Right ventricle myocardium superior (tissue), 1 donor: Measurements from ENCODE around the gene RGS14. TPM values are rescaled to one million over a fixed set of nuclear protein-coding genes. Genes with fewer than 3 reads are reported as not detected.
A peak's percentile ranks its signal among the peaks of the same experiment; 100 is the strongest.

Experiments
- ATAC-seq: fragments of 200-7000 bp; cut with Tn5 transposase; one replicate; pipeline ENCODE4 v1.9.1; 2020; ENCODE audit warnings: mild to moderate bottlenecking; ENCODE audit not compliant: poor library complexity
- DNase-seq: peaks from one replicate; pipeline ENCODE4 v3.0.0-alpha.2; 2020
- intact Hi-C: fragments of 100-400 bp; cut with DNase I; formaldehyde crosslinking; loops from one replicate; pipeline ENCODE4 v1.11.2; 2022
- total RNA-seq: library from RNA; stranded (reverse); fragmentation: NEBNext Ultra II Directional; extraction: Animal tissue kit (Norgen Biotek cat#: 25700); gene quantifications from one replicate; pipeline ENCODE4 v1.2.1, GENCODE V29; 2021
- donor health status: DM: no; HTN: yes; CAD: no; lungs with severe emphysema.

RGS14 gene
- total RNA-seq, 1 donor from 2014 or later: 2.4 TPM

DNA sequence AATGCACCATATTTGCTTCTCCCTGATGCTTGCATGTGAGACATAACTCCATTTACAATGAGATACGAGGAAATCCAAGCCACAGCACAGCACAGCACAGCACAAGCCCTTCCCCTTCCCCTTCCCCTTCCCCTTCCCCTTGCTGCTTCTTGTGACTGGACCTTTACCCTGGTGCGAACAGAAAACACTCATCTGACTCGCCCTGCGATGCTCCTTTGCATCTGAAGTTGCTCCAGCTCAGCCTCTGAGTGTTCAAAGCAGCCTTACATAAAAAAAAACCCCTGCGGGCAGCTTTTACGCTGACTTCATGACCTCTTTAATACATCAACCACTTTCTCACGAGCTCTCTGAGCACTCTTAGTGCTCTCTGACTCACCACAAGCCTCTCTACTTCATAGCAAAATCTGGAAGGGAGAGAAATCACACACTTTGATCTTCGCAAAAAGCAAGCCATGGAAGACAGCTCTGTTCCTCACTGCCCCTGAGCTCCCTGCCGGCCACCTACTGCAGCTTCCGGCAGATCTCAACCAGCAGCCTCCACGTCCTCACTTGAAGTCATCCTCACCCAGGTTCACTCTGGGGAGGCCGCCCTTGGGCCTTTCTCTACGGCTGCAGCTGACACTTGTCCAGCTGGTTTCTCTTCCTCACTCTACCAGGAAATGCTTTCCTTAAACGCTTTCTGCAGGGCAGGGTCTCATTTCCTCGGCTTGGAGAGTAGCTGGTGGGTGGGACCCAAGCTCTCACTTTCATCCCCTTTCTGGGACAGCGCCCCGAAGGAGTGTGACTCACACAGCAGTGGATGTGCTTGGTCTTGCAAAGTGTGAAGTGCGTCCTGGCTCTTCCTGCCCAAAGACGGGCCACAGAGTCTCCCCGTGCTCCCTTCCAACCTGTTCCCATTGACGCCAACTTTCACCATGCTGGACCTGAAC is 31.8 kb downstream of the RGS14 start:
- ATAC-seq (peak; percentile 36), DNase-seq (no peak)
- intact Hi-C loops: loop anchor here (2.0 kb wide), 1 partner anchor 111 kb away; no protein-coding TSS in a partner anchor

DNA sequence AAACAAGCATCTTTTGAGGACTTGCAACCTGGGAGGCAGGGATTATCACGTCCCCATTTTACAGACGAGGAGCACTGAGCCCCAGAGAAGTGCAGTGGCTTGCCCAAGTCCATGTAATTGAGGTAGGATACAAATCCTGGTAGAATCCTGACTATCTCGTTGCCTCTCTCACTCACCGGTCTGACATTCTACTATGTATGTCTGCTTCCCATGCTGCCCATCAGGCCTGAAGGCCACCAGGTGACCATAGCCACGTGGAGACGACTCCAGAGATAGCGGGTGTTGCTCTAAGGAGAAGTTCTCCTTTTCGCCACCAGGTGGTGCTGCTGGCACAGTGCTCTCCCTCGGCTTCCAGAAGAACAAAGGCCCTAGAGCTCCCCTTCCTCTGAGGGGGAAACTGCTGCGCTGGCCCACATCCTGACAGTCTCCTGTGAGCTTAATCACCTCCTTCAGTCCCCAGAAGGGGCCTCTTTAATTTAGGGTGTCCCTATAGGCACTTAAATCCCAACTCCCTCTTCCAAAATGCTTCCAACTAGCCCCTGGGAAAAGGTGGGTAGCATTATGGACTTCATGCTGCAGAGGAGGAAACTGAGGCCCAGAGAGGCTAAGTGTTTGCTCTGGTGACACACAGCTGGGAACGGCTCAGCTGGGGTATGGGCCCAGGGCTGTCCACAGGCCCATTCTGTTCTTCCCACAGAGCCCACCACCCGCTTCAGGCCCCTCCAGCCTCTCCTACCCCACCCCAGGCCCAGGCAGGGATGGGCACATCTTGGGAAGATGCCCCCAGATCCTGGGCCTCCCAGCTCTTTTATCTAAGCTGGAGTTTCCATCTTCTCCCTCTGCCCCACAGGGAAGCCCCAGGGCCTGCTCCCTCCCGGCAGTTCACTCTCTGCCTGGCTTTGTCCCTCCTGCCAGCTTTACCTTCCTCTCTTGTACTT is 32.9 kb downstream of the RGS14 start:
- ATAC-seq (peak; percentile 92), DNase-seq (peak; percentile 82)
- intact Hi-C loops: loop anchor here (2.0 kb wide), 1 partner anchor 110 kb away; no protein-coding TSS in a partner anchor

DNA sequence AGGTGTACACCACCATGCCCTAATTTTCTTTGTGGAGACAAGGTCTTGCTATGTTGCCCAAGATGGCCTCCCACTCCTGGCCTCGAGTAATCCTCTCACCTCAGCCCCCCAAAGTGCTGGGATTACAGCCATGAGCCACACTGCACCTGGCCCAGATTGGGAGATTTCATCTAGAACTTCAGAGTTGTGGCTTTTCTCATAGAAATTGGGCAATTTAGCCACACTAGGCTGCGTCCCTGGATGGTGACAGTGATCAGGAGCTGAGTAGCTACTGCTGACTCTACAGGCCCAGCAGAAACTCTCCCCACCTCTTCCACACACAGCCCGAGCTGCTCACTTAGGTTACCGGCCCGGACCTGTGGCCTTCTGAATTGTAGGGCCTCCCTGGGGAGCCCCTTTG is 35.0 kb downstream of the RGS14 start:
- ATAC-seq (no peak), DNase-seq (no peak)
- intact Hi-C loops: no loop called here

DNA sequence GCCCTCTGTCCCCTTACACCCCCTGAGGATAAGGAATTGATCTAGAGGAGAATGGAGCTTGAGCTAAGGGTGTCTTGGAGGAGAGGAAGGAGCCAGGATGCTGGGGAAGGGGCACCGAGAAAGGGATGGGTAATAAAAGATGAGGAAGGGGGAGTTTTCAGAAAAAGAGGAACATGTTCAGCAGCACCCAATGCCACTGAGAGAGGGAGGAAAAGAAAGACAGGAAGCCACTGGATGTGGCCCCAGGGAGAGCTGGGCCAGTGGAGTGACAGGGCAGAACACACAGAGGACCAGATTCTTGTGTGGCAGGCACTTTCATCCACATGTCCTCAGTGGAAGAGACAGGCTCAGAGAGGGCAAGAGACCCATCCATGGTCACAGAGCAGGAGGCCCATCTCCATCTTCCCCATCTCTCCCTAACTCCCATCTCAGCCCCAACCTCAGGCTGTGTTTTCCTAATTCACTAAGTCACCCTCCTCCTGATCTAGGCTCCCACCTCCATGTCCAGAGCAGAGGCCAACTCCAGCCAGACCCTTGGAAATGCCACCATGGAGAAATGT is 35.6 kb downstream of the RGS14 start:
- ATAC-seq (no peak), DNase-seq (no peak)
- intact Hi-C loops: no loop called here

DNA sequence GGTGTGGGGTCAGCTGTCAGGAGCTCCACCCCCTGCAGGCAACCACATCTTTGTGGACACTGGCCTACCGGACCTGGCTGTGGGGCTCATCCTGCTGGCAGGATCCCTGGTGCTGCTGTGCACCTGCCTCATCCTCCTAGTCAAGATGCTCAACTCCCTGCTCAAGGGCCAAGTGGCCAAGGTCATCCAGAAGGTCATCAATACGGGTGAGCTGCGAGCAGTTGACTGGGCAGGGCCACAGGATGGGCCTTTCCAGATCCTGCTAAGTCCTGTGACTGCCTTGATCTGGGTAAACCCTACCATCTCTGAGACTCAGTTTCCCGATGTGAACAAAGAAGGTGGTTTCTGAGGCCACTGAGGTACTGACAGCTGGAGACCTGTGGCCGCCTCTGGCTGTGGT is 36.3 kb downstream of the RGS14 start:
- ATAC-seq (no peak), DNase-seq (no peak)
- intact Hi-C loops: no loop called here

DNA sequence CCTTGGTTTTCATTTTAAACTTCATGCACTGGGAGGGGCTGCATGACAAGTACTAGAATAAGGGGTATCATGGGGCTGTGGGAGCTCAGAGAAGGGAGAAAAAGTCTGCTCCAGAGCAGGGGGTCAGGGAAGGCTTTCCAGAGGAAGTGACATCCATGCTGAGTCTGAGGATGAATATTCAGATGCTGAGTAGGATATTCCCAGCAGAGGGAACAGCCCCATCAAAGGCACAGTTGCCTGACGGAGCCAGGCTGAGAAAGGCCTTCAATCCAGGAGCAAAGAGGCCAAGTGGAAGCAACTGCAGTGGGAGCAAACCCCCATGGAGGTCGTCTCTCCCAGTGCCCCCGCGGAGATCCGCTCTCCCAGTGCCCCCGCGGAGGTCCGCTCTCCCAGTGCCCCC is 38.4 kb downstream of the RGS14 start:
- intact Hi-C loops: no loop called here
- DNase-seq (no peak), ATAC-seq (no peak)

DNA sequence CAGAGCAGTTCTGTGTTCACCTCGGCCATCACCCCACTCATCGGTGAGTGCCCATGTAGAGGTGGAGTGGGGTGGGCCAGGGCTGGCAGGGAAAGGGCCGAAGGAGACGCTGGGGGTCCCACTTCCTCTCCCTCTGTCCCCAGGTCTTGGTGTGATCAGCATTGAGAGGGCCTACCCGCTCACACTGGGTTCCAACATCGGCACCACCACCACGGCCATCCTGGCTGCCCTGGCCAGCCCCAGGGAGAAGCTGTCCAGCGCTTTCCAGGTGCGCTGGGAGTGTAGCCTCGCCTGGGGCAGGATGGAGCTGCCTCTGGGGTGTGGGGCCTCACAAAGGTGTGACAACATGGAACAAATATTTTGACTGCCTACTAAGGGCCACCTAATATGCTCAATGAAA is 39.1 kb downstream of the RGS14 start:
- DNase-seq (no peak), ATAC-seq (no peak)
- intact Hi-C loops: no loop called here

DNA sequence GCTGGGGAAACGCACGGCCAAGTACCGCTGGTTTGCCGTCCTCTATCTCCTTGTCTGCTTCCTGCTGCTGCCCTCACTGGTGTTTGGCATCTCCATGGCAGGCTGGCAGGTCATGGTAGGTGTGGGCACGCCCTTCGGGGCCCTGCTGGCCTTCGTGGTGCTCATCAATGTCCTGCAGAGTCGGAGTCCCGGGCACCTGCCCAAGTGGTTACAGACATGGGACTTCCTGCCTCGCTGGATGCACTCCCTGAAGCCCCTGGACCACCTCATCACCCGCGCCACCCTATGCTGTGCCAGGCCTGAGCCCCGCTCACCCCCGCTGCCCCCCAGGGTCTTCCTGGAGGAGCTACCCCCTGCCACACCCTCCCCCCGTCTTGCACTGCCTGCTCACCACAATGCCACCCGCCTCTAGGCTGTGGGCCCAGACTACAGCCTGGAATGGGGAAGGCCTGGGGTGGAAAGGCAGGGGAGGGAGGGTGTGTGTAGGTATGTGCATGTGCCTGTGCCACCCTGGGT is 40.2 kb downstream of the RGS14 start:
- DNase-seq: no peak
- intact Hi-C loops: no loop called here
- ATAC-seq: no peak

DNA sequence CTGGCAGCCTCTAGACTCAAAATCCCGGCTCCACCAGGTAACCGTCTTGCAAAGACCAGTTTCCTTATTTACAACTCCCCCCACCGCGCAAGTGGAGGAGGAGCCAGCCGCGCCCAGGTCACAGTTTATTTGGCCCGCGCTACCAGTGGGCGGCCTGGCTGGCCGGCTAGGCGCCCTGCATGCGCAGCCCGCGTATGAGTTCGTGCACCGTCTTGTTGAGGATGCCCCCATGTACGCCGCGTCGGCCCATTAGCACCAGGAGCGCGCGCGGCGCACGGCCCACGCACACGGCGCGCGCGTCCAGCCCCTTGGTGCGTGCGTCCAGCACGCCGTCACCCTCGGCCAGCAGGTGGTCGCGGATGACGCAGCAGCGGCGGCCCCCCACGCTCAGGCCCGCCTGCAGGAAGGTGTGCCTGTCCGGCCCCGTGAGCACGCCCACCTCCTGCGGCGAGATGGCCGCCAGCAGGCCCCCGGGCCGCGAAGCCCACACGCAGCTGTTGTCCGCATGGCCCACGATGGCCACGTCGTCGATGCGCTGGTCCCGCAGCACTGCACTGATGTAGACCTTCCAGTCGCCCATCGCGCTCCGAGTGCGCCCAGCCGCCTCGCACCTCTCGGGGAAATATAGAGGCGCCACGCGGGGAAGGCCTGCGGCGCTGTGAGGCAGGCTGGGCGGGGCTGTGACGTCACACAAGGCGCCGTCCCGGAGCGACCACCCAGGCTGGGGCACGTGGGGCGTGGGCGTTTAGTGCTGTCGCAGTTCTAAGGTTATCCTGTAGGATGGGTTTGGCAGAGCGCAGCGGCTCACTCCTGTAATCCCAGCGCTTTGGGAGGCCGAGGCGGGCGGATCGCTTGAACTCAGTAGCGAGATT is 42.5 kb downstream of the RGS14 start, which contains the start of gene PFN3:
TSS of gene PFN3 (minus strand) at position 665 of the 872 bp plus-strand sequence. CDS start at position 580, 85 bp downstream.
- ATAC-seq (no peak), DNase-seq (no peak)
- intact Hi-C loops: no loop called here

DNA sequence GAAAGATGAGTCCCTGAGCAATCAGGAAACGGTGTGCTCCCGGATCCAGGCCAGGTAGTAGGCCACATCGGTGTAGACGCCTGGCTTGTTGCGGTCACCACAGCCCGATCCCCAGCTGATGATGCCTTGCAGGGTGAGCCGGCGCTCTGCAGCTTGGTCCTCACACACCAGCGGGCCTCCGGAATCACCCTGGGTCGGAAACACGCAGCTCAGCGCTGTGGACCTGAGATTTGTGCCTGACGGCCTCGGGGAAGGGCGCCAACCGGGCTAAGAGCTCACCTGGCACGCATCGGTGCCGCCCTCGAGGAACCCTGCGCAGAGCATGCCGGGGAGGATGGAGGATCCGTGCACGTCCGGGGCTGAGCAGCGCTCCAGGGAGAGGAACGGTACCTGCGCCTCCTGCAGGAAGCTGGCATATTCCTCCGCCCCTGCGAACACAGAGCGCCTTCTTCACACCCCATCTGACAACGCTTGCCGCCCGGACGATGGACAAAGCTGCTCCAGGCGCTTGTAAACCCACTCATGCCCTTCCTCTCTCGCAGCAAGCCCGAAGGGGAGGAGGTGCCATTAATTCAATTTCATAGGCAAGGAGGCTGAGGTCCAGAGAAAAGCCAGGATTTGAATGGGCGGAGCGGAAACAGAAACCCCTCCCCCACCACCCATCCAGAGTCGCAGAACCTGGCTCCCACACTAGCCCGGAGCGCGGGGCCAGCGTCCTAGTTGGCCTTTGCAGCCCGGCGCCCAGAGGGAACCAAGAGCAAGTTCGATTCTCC is 44.7 kb downstream of the RGS14 start:
- ATAC-seq: peak; percentile 29
- peak; percentile 60 for DNase-seq
- intact Hi-C loops: loop anchor here (2.0 kb wide), 1 partner anchor 52 kb away; no protein-coding TSS in a partner anchor

DNA sequence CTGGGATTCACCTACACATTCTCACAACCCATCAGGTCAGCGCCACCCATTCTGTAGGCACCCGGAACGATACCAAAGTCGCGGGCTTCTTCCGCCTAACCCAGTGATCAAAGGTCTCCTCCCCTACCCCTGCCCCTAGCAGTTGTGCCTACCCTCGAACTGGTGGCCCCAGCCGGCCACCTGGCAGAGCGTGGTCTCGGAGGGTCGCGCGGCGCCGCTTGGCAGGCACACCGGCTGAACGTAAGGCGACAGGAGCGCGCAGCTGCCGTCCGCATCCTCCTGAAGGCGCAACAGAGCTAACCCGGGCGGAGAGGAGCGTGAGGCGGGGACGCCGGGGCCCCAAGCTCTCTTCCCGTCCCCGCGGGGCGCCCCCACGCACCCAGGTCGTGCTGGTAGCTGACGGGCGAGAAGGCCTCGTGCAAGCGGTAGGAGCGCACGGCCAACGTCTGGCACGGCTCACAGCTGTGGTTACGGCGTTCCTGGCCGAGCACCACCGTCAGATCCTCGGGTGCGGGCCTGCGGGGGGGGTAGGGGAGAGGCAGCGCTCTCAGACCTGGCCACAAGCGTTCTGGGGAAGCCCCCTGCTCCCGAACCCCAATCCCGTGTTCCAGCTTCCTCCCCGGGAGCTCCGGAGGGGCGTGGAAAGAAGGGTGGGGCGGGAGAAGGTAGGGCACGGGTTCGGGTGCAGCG is 45.5 kb downstream of the RGS14 start:
- DNase-seq (no peak), ATAC-seq (no peak)
- intact Hi-C loops: loop anchor here (2.0 kb wide), 1 partner anchor 52 kb away; no protein-coding TSS in a partner anchor

DNA sequence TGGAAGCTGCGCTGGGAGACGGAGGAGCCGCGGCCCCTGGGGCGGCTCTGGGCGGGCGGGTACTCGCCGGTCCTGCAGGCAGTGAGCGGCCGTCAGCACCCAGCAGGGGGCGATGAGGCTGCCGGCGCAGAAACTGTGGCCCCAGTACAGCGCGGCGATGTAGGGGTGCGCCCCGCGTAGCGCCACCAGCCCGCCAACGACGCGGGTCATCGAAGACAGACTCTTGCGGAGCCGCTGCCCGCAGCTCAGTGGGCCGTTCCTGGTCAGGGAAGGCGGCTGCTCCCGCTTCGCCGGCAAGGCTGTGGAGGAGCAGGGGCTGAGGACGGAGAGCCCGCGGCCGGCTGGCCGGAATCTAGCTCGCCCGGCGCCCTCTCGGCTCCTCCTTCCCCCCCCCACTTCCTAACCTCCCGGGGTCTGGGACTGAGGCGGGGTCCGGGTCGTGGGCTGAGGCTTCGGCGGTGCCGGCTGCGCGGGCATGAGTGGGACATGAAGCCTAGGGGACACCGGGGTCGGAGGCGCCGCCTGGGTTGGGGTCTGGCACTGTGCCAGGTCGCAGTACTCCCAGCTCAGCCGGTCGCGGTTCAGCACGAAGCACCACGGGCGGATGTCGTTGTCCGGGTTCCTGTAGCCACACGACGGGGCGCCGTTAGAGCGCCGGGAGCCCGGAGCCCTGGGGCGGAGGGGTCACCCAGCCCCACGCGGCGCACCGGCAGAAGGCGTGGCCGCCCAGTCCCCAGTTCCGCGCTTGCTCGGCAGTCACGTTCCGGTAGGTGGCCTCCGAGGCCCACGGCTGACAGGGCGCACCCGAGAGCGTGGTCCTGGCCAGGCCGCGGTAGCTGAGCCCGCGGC is 46.3 kb downstream of the RGS14 start:
- peak; percentile 93 for DNase-seq
- intact Hi-C loops: loop anchor here (2.0 kb wide), 1 partner anchor 51 kb away; no protein-coding TSS in a partner anchor

DNA sequence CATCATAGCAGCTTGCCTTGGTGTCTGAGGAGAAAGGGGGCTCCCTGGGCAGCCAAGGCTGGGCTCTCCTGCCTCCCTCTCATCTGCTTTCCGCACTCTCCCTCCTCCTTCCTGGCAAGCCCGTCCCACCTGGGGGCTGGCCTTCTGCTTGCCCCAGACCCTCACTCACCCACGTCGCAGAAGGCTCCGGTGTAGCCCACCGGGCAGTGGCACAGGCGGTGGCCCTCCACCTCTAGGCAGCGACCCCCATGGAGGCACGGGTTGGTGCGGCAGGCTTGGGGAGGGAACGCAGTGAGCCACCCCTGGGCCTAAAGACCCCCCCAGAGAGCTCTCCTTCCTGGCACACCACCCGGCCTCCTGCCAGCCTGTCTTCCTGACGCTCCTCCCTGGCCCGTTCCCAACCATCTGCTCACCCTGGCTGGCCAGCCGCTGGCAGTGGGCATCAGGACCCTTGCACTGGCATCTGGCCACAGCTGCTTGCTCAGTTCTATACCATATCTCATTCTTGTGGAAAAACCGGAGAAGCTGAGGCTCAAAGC is 47.0 kb downstream of the RGS14 start:
- intact Hi-C loops: no loop called here
- DNase-seq: no peak
- no peak for ATAC-seq

More for the DNA sequence above, 46.3 kb downstream of the RGS14 start:
- ATAC-seq: peak; percentile 97

DNA sequence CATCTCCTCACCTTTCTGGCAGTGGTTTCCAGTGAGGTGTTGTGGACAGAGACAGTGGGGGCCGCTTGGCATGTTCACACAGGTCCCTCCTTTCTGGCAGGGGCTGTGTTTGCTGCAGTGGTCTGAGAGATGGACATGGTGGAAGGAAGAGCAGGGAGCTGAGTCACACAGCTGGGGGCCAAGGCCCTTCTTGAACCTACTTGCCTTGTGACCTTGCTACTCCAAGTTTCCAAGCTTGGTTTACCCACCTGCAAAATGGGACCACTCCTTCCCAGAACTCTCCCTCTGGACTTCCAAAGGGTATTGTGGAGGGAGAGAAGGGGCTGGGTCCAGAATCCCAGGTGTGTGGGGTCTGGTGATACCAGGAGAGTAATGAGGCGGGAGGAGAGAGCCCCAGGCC is 47.6 kb downstream of the RGS14 start:
- DNase-seq (no peak), ATAC-seq (no peak)
- intact Hi-C loops: no loop called here

DNA sequence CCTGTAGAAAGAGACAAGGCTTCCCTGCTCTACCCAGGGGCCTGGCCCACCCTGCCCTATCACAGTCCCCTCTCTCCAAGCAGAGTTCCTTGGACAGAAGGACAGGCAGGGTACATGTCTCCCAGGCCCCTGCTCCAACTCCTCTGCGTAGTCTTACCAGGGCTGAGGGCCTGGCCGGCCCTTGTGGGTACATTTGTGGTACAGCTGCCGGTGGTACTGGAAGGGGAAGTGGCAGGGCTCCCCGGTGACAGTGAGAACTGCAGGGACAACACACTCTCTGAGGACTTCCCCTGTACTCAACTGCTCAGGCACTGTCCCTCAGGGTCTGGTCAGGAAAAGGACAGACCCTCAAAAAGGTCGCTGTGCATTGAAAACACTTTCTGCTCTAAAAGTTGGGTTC is 48.1 kb downstream of the RGS14 start:
- ATAC-seq: no peak
- intact Hi-C loops: no loop called here

More for the DNA sequence above, 48.1 kb downstream of the RGS14 start:
- DNase-seq: peak; percentile 73
